GM21529 (cell line): ENCODE results near the gene PISD.
A peak's percentile ranks its signal among the peaks of the same experiment; 100 is the strongest.
"Not testable (repeated sequence)": the region's sequence is repeated elsewhere in the genome, so short reads cannot be mapped to it uniquely, and the experiment has no call there.

Experiments used
- ATAC-seq: cut with Tn5 transposase; IDR thresholded peaks from one replicate; pipeline ENCODE4 v1.9.1; 2021; ENCODE audit not compliant: unreplicated experiment

PISD gene

GRCh38 chr22:31661851-31662667, at the start of gene PISD:
PISD (minus strand) TSS chr22:31662215; CDS start chr22:31662208, 7 bp downstream.
- ATAC-seq: peak; percentile 71

DNA sequence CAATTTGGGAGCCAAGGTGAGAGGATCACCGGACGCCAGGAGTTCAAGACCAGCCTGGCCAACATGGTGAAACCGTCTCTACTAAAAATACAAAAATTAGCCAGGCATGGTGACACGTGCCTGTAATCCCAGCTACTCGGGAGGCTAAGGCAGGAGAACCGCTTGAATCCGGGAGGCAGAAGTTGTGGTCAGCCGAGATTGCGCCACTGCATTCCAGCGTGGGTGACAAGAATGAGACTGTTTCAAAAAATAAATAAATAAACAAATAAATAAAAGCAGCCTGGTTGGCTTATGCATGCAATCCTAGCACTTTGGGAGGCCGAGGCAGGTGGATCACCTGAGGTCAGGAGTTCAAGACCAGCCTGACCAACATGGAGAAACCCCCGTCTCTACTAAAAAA, 49.2 kb upstream of the PISD start:
- not testable (repeated sequence) for ATAC-seq

DNA sequence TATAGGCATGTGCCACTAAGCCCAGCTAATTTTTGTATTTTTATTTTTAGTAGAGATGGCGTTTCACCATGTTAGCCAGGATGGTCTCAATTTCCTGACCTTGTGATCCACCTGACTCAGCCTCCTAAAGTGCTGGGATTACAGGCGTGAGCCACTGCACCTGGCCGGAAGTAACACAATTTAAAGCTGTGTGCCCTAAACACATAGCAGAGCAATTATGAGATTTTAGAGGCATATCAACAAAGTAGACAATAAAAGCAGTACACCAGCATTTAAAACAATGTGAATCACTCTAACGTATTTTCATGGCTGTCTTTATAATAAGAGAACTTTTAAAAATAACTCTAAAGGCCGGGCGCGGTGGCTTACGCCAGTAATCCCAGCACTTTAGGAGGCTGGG, 45.5 kb upstream of the PISD start:
- no peak for ATAC-seq

DNA sequence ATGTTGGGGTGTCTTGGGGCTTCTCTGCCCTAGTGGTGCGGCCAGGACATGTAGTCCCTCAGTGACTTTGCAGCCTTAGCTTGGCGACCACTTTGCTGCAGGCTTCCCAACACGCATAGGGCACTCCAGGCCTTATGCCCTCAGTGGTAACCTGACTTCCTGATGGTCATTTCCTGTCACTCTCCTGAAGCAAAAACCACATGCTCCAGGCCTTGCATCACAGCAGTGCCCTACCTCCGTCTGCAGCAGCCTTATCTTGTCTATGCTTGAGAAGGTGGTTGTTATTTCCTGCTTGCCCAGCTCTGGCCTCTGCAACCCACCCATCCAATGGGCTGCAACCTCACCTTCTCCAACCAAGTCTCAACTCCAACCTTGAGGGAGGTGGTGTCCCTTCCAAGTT, 33.4 kb upstream of the PISD start:
- ATAC-seq: no peak

DNA sequence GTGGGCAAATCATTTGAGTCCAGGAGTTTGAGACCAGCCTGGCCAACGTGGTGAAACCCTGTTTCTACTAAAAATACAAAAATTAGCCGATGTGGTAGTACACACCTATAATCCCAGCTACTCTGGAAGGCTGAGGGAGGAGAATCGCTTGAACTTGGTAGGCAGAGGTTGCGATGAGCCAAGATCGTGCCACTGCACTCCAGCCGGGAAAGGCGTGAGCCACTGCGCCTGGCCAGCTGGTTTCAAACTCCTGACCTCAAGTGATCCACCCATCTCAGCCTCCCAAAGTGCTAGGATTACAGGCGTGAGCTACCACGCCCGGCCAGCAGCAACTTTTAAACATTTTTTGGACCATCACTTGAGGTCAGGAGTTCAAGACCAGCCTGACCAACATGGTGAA, 32.0 kb upstream of the PISD start:
- ATAC-seq: not testable (repeated sequence)

GRCh38 chr22:31692186-31692886, 30.3 kb upstream of the PISD start:
- no peak for ATAC-seq

- ATAC-seq: no peak
These were observed 29.4 kb upstream of the PISD start for GRCh38 chr22:31691408-31691807.

GRCh38 chr22:31683181-31684105, 21.4 kb upstream of the PISD start:
- ATAC-seq: no peak

- ATAC-seq: no peak
These were observed 20.7 kb upstream of the PISD start for GRCh38 chr22:31682751-31683150.

DNA sequence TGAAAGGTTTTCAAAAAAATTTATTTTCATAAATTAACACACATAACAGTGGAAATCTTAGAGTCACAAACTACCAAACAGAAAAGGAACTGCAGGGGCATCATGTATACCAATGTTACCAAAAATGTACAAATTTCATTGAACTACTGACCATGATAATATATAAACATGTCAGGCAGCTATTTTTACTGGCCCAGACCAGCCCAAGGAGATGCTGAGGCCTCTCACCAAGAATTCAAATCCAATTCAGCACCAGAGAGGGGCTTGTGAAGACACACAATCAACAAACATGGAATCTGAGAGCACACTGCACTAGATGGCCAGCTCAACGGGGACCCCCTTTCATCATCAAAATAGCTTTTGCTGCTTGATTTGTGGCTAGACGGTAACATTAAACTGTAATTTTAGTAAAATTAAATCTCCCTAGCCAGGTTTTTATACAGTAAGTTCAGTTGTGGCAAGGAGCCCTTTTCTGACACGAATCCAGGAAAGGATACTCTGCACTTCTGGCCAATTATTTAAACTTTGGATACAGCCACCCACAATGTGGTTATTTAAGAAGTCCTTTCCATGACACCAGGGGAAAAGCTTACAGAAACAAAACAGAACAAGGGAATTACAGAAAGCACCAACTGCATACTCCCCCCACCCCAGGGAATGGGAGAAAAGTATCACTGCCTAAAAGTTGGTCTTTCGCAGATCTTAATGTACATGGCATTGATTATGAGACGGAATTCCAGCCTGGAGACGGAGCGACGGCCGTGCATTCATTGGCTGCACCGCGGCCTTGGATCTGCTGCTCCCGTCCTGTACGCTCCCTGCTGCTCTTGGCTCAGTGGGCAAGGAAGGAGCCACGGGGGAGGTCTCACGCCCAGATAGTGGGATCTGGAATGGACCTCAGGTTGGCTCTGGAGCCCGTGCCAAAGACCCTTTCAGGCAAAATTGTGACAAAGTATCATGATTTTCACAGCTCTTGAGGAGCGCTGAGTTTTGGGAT, 19.6 kb upstream of the PISD start:
- no peak for ATAC-seq

DNA sequence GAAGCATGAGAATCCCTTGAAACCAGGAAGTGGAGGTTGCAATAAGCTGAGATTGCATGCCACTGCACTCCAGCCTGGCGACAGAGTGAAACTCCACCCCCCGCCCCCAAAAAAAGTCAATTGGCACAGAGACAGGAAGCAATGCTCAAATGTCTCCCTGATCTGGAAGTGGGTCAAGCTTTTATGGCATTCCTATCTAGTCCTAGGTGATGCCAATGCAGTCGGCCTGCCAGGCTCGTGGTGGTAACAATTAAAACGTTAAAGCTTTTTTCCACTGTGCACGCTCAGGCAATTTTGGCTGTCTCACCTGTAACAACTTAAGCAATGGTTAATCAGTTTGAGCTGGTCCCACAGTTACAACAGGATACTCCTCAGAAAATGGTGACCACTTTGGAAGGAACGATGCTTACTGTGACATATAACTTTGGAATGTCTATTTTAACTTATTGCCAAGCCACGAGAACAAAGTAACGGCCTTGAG, 18.9 kb upstream of the PISD start:
- ATAC-seq: no peak

- ATAC-seq: no peak
These were observed 16.7 kb upstream of the PISD start for GRCh38 chr22:31678748-31679147.

DNA sequence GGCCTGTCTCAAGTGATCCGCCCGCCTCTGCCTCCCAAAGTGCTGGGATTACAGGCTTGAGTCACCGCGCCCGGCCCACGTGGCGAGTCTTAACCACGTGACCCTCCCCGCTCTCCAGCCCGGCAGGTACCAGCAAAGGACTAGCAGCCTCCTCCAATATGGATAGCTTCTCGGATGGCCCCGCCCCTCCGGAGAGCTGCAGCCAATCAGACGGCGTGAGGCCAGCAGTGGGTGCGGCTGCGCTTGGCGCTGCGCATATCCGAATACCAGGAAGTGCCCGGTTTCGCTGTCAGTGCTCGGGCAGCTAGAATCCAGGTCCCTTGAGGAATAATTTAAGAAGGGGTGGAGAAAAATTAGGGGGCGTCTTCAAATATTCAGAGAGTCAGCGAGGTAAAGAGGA, 14.7 kb upstream of the PISD start:
- peak; percentile 86 for ATAC-seq

GRCh38 chr22:31674219-31674618, 12.2 kb upstream of the PISD start:
- ATAC-seq: not testable (repeated sequence)

GRCh38 chr22:31668849-31669248, 6.8 kb upstream of the PISD start:
- ATAC-seq: not testable (repeated sequence)

DNA sequence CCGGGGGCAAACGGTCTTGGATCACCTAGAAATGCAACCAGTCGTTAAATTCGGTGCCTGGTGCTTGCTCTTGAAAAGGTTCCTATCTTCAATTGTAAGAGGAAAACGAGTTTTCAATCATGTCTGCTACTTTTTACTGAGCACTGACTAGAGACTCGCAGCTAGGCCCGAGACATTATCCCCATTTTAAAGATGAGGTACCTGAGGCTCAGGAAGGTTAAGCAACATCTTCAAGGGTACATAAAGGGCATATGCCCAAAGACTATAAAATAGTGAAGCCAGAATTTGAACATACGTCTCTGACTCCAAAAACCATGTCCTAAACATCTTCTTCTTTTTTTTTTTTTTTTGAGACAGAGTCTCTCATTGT, 638 bp upstream of the PISD start:
- no peak for ATAC-seq

DNA sequence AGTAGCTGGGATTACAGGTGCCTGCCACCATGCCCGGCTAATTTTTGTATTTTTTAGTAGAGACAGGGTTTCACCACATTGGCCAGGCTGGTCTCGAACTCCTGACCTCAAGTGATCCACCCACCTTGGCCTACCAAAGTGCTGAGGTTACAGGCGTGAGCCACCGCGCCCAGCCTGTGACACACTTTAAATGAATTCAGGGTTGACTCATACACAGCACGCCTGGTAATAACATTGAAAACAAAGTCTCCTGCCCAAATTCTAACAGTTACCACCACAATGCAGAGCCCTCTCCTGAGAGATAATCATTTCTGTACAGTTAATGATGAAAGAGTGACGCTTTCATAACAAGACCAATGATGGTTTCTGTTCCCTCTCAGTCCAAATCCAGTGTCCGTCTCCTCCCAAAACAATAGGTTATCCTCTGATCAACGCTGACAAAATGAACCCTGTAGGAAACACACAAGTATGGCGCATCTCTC, 1.1 kb downstream of the PISD start:
- ATAC-seq: not testable (repeated sequence)

GRCh38 chr22:31659246-31659645, 2.8 kb downstream of the PISD start:
- no peak for ATAC-seq

DNA sequence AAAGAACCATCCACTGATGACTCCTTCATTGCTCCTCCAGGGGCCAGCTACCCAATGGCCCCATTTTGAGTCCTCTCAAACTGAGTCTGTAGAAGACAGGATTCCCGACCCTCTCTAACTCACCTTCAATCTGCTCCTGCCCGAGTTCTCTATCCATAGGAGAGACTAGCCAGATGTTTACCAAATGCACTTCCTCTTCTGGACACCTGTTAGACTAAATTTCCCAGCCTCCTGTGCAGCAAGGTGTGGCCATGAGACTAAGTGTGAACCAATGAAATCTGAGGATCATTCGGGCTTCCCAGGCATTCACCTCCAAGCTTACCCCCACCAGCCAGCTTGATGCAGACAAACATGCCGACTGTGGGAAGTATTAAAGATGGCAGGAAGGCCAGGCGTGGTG, 7.6 kb downstream of the PISD start:
- no peak for ATAC-seq

DNA sequence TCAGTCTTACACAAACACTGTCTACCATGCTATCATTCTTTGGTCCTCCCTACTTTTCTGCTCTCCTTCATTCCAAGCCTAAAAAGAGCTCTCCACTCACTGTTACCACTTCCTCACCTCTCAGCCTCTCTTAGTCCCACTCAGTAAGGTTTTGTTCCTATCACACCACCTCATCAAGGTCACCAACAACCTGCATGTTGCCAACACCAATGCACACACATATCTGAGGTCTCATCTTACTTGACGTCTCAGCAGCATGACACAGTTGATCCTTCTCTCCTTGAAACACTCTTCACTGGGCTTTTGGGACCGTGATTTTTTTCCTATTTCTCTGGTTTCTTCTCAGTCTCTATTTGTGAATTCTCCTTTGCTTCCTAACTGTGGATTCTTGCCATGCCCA, 8.1 kb downstream of the PISD start:
- ATAC-seq: no peak
